Measurements from ENCODE around the gene C10orf67. TPM values are rescaled to one million over a fixed set of nuclear protein-coding genes. Genes with fewer than 3 reads are reported as not detected.

C10orf67 gene
- total and polyA plus RNA-seq, 2 of the 8 experiments (the other 6 are each of a cell fraction or from before 2014, with no cell fraction given), result 0.05 to 0.11 TPM

GRCh38 chr10:23359692-23360380, 15.2 kb upstream of the C10orf67 start (continued):
- no peak for TF ChIP-seq CTCF (IDR thresholded peaks at IDR 0.05; ENCODE audit: control extremely low read depth in 1 of 3, insufficient read depth in 1 of 3, low read depth in 1 of 3, low read length in 3 of 3)
- TF ChIP-seq YY1 (IDR thresholded peaks at IDR 0.05; ENCODE audit: low read depth, low read length), result no peak
- no peak for TF ChIP-seq MAX (IDR thresholded peaks at IDR 0.05)

Data from H1 (cell line).